ENCODE results near the gene SMARCA2. TPM values are rescaled to one million over a fixed set of nuclear protein-coding genes. Genes with fewer than 3 reads are reported as not detected.
A peak's percentile ranks its signal among the peaks of the same experiment; 100 is the strongest.

SMARCA2 gene
- total RNA-seq, 1 experiment from 2014 or later, result 32.6 TPM

DNA sequence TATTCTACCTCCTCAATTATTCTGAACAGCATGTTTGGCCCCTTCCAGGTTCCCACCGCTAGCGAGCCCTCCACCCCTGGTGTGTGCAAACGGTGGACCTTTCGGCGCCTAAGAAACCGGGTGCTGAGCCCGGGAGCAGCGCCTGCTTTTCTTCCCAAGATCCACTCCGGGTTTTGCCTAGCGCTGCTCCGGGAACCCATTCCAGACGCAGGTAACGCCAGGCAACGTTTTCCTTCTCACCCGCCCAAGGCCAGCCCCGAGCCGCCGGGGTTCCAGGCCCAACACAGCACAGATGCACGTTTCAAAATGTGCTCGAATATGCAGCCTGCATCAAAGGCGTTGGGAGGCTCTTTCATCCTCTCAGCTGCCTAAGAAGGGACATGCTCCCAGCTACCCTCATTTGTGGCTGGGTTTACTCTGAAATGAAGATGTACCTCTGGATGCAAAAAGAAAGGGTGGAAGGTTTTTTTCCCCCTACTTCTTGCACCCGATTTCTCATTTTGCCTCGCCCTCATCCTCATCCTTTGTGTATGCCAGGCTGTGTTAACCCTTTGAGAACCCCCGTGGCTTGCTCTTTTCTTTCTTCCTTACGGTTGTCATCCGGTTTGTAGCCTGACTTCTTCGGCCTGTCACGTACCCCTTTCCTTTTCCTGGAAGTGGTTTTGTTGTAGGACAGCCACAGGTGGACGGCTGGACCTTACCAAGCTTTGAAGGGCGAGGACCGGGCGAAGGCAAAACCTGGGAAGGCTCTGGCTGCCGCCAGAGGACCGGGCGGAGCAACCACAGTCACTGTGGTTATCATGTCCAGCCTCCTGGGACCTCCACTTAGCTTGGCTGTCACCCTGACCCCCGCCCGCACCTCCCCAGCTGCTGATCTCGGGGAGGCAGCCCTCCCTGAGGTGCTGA is 226.9 kb downstream of the SMARCA2 start:
- peak; percentile 79 for DNase-seq (ENCODE audit: low read depth)

DNA sequence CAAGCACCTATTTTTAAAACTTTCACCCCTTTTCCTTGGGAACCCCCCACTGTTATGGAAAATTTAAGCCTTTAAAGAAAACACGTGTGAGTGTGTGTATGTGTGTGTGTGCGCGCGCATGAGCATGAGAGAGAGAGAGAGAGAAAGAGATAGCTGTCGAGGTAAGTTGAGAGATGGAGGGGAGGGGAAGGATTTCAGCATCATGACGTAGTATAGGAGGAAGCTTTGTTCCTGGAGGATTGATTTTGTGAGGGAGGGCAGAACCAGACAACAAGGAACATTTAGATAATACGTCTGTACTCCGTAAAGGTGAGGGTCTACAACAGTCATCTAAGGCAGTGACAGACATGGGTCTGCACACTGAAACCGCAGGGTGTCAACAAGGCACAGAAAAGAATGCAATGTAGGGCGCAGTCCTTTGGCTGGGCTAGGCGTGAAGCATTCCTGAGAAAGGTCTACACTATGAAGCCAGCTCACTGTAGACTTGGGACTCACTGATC is 227.7 kb downstream of the SMARCA2 start:
- DNase-seq (ENCODE audit: low read depth), result no peak

Small RNA genes lying within 50 kb of the gene (small RNA-seq; reads per million reads assigned to genes)
- gene RN7SL592P (not detected), gene RNU2-25P (1.5 reads per million, percentile 80 among the genes with 10 or more reads in this experiment)
